Hepatocyte (in vitro differentiated cells): ENCODE measurements around the gene BCAS3.

Source experiments
- CTCF ChIP-seq: fragments of 200-600 bp; sonication (generic); IDR thresholded peaks from 2 replicates; pipeline ENCODE4 v1.5.1; 2016; ENCODE audit warnings: antibody characterized with exemption, mild to moderate bottlenecking; ENCODE audit not compliant: poor library complexity
- EZH2 ChIP-seq: fragments of 200-600 bp; sonication (generic); IDR thresholded peaks from 2 replicates; pipeline ENCODE4 v1.6.1; 2016; ENCODE audit warnings: antibody characterized with exemption, mild to moderate bottlenecking, borderline replicate concordance
- EZH2phosphoT487 ChIP-seq: fragments of 200-600 bp; sonication (generic); IDR thresholded peaks from one replicate; pipeline ENCODE4 v1.6.1; 2018; ENCODE audit warnings: antibody characterized with exemption, mild to moderate bottlenecking, low read depth, moderate library complexity; ENCODE audit not compliant: unreplicated experiment, severe bottlenecking

GRCh38 chr17:60798576-60798975 is 120.9 kb downstream of the BCAS3 start:
- no peak for TF ChIP-seq CTCF
- TF ChIP-seq EZH2 = no peak
- no peak for TF ChIP-seq EZH2phosphoT487
